Epithelial cell of esophagus (primary cell): ENCODE measurements around the gene HSD17B1.
A peak's percentile ranks its signal among the peaks of the same experiment; 100 is the strongest.

ENCODE experiments used
- DNase-seq: peaks from one replicate; pipeline ENCODE4 v3.0.0; 2010; ENCODE audit warnings: low read depth
- H3K4me3 ChIP-seq: 2 replicates; pipeline ENCODE4 v1.5.1; 2011; ENCODE audit warnings: mild to moderate bottlenecking, low read length, control low read depth
- CTCF ChIP-seq: IDR thresholded peaks from 2 replicates; pipeline ENCODE4 v1.5.1; 2011; ENCODE audit warnings: low read depth, mild to moderate bottlenecking, low read length, control low read depth, inconsistent platforms; ENCODE audit not compliant: insufficient read depth; ENCODE audit errors: missing control alignments

The HSD17B1 gene

GRCh38 chr17:42547001-42547461 is 5.7 kb upstream of the HSD17B1 start:
- H3K4me3 ChIP-seq: no peak overlapping the region
- no peak for DNase-seq
- TF ChIP-seq CTCF: no peak

- DNase-seq: no peak
- no peak for TF ChIP-seq CTCF
- no peak overlapping the region for H3K4me3 ChIP-seq
Observed at GRCh38 chr17:42547698-42548069, 5.0 kb upstream of the HSD17B1 start.

GRCh38 chr17:42548070-42548837 is 4.5 kb upstream of the HSD17B1 start:
- DNase-seq: peak; percentile 90
- peak; percentile 63 for TF ChIP-seq CTCF
- H3K4me3 ChIP-seq: peak overlapping the region; percentile 44

- no peak for TF ChIP-seq CTCF
- no peak overlapping the region for H3K4me3 ChIP-seq
- DNase-seq: no peak
Observed at GRCh38 chr17:42548993-42549755, 3.5 kb upstream of the HSD17B1 start.

- H3K4me3 ChIP-seq: peak overlapping the region; percentile 78
- peak; percentile 93 for DNase-seq
- peak; percentile 49 for TF ChIP-seq CTCF
Observed at GRCh38 chr17:42553161-42553818, 567 bp downstream of the HSD17B1 start.

GRCh38 chr17:42553866-42554249 is 1.1 kb downstream of the HSD17B1 start:
- peak; percentile 67 for DNase-seq
- peak; percentile 32 for TF ChIP-seq CTCF
- H3K4me3 ChIP-seq: peak overlapping the region; percentile 78
